Thymus (tissue), 11 donors: ENCODE results near the gene TOM1L1. TPM values are rescaled to one million over a fixed set of nuclear protein-coding genes. Genes with fewer than 3 reads are reported as not detected.
"Not testable (repeated sequence)": the region's sequence is repeated elsewhere in the genome, so short reads cannot be mapped to it uniquely, and the experiment has no call there.

ENCODE experiments used
- DNase-seq, 9 donors: peaks; one replicate each; pipeline ENCODE4 v3.0.0-alpha.2; 2013; ENCODE audit warnings: low spot score in 9 of 9, low read depth in 6 of 9, missing footprints in 1 of 9
- H3K27ac ChIP-seq, 2 donors: one replicate each; pipeline ENCODE4 v1.5.1; 2013; ENCODE audit warnings: control low read depth in 1 of 2, low read depth in 1 of 2, low read length in 1 of 2, mild to moderate bottlenecking in 1 of 2, moderate library complexity in 1 of 2
- H3K27me3 ChIP-seq, 2 donors: one replicate each; pipeline ENCODE4 v1.5.1; 2013; ENCODE audit warnings: low read length in 1 of 2; ENCODE audit not compliant: control insufficient read depth in 2 of 2, insufficient read depth in 1 of 2
- H3K36me3 ChIP-seq, 2 donors: one replicate each; pipeline ENCODE4 v1.5.1; 2013; ENCODE audit warnings: low read length in 1 of 2, mild to moderate bottlenecking in 1 of 2, moderate library complexity in 1 of 2; ENCODE audit not compliant: control insufficient read depth in 2 of 2, insufficient read depth in 2 of 2
- H3K4me1 ChIP-seq, 2 donors: one replicate each; pipeline ENCODE4 v1.5.1; 2013; ENCODE audit warnings: low read length in 2 of 2; ENCODE audit not compliant: control insufficient read depth in 2 of 2, insufficient read depth in 2 of 2
- H3K4me3 ChIP-seq, 2 donors: one replicate each; pipeline ENCODE4 v1.5.1; 2013; ENCODE audit warnings: low read length in 2 of 2, control low read depth in 1 of 2, mild to moderate bottlenecking in 1 of 2
- H3K9me3 ChIP-seq, 2 donors: one replicate each; pipeline ENCODE4 v1.5.1; 2013; ENCODE audit warnings: low read length in 1 of 2, mild to moderate bottlenecking in 1 of 2; ENCODE audit not compliant: control insufficient read depth in 2 of 2, insufficient read depth in 1 of 2
- WGBS: extraction: QIAGEN DNeasy Blood & Tissue Kit; methylation state at CpG from one replicate; pipeline ENCODE4 v1.1.7; 2013; 5-methylcytosine and 5-hydroxymethylcytosine counted together
- polyA plus RNA-seq: library from polyadenylated mRNA; stranded (reverse); fragments of 200-250 nt; gene quantifications from one replicate; pipeline ENCODE4 v1.2.3, GENCODE V29; 2013
- total RNA-seq: library from RNA; stranded (reverse); fragments of 120-200 nt; gene quantifications from one replicate; pipeline ENCODE4 v1.2.4, GENCODE V29; 2013
- donor health status: healthy.

The TOM1L1 gene
- total and polyA plus RNA-seq, 2 donors: 15.0 to 15.9 TPM

DNA sequence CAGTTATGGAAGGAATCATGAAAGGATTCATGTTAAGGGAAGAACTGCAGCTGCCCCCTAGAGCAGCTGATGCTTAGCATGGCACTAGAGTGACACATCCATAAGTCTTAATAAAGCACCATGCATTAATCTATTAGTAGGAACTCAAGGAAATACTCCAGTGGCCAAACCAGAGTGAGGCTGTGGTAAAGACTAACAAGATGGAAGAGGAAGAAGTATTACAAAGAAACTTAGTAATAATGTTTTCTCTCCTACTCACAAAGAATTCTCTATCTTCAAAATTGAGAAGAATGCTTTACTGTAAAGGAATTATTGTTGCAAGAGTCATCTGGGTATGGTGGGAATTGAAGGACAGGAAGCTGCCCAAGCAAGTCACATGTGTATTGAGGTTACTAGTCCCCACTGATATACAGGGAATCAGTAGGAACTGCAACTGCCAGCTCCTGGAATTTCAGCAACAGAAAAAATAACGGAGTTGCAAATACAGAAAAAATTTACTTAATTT lies 29.9 kb upstream of the TOM1L1 start:
- Histone ChIP-seq H3K36me3 (no peaks in the 10 kb centered on the region), H3K4me1 (no peaks in the 10 kb centered on the region), H3K4me3 (no peak overlapping the region), H3K9me3 (no peaks in the 10 kb centered on the region), H3K27me3 (no peaks in the 10 kb centered on the region), H3K27ac (no peak overlapping the region)
- DNase-seq: no peak
- 93% methylated on average over 1 of the region's 1 CpG for WGBS

DNA sequence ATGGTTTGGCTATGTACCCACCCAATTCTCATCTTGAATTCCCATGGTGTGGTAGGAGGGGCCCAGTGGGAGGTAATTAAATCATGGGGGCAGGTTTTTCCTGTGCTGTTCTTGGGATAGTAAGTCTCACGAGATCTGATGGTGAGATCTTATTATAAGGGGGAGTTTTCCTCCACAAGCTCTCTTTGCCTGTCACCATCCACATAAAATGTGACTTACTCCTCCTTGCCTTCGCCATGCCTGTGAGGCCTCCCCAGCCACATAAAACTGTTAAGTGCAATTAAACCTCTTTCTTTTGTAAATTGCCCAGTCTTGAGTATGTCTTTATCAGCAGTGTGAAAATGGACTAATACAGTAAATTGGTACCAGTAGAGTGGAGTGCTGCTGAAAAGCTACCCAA lies 24.7 kb upstream of the TOM1L1 start:
- H3K36me3 ChIP-seq, H3K27me3 ChIP-seq, H3K4me1 ChIP-seq, H3K9me3 ChIP-seq, DNase-seq, H3K4me3 ChIP-seq, H3K27ac ChIP-seq: not testable (repeated sequence)
- 87% methylated on average over 2 of the region's 2 CpGs for WGBS

DNA sequence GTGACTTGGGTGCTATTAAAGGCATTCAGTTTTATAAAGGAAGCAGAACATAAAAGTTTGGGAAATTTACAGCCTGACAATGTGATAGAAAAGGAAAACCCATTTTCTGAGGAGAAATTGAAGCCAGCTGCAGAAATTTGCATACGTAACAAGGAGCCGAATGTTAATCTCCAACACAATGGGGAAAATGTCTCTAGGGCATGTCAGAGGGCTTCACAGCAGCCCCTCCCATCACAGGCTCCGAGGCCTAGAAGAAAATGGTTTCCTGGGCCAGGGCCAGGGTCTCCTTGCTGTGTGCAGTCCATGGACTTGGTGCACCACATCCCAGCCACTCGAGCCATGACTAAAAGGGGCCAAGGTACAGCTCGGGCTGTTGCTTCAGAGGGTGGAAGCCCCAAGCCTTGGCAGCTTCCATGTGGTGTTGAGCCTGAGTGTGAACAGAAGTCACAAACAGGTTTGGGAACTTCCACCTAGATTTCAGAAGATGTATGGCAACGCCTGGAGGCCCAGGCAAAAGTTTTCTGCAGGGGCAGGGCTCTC lies 23.9 kb upstream of the TOM1L1 start:
- no peaks in the 10 kb centered on the region for H3K9me3 ChIP-seq
- no peaks in the 10 kb centered on the region for H3K4me1 ChIP-seq
- DNase-seq: no peak
- no peak overlapping the region for H3K4me3 ChIP-seq
- no peaks in the 10 kb centered on the region for H3K27me3 ChIP-seq
- H3K27ac ChIP-seq: no peak overlapping the region
- no peaks in the 10 kb centered on the region for H3K36me3 ChIP-seq
- WGBS: 88% methylated on average over 6 of the region's 6 CpGs

DNA sequence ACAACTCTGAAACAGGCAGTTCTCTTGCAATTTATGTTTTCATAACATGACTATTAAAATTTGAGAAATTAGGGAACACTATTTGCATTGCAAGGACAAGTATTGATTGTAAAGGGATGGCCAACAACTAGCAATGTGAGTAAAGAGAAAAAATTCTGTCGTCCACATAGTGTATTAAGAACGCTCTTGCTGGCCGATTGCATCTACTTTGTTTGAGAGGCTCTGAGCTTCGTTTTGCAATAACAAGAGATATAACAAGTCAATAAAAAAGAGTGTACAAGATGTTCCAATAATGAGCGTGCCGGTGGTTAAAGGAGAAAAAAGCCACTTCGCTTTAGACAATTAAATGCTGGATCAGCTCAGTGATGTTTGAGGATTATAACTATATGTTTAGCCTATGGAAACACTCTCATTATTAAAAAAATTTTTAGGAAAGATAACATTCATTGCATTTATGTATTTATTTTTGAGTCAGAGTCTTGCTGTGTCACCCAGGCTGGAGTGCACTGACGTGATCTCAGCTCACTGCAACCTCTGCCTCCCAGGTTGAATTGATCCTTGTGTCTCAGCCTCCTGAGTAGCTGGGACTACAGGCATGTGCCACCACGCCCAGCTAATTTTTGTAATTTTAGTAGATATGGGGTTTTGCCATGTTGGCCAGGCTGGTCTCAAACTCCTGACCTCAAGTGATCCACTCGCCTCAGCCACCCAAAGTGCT lies 19.2 kb upstream of the TOM1L1 start:
- 87% methylated on average over 10 of the region's 10 CpGs for WGBS
- H3K4me3 ChIP-seq: no peak overlapping the region

DNA sequence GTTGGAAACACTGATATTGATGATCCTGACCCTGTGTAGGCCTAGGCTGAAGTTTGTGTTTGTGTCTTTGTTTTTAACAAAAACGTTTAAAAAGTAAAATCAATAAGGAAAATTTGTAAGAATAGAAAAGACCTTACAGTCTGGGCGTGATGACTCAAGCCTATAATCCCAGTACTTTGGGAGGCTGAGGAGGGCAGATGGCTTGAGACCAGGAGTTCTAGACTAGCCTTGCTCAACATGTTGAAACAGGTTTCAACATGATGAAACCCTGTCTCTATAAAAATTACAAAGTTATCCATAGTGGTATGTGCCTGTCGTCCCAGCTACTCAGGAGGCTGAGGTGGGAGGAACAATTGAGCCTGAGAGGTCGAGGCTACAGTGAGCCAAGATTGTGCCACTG lies 18.3 kb upstream of the TOM1L1 start:
- 81% methylated on average over 4 of the region's 4 CpGs for WGBS
- Histone ChIP-seq H3K9me3 (no peaks in the 10 kb centered on the region), H3K4me1 (no peaks in the 10 kb centered on the region)

More for the DNA sequence above, 19.2 kb upstream of the TOM1L1 start:
- no peaks in the 10 kb centered on the region for H3K27me3 ChIP-seq
- no peaks in the 10 kb centered on the region for H3K4me1 ChIP-seq
- H3K36me3 ChIP-seq: no peaks in the 10 kb centered on the region
- no peak for DNase-seq
- no peaks in the 10 kb centered on the region for H3K9me3 ChIP-seq
- H3K27ac ChIP-seq: no peak overlapping the region

DNA sequence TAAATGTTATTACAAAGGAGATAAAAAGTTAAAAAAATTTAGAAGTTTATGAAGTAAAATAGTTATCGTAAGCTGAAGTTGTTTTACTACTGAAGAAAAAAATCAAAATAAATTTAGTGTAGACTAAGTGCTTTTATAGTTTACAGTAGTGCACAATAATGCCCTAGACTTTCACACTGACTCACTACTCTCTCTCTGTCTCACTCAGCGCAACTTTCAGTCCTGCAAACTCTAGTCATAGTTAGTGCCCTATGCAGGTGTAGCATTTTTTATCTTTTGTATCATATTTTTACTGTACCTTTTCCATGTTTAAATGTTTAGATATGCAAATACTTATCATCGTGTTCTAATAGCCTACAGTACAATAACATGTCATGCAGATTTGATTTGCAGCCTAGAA lies 17.7 kb upstream of the TOM1L1 start:
- Histone ChIP-seq H3K27me3 (no peaks in the 10 kb centered on the region), H3K4me1 (no peaks in the 10 kb centered on the region), H3K9me3 (no peaks in the 10 kb centered on the region), H3K27ac (no peak overlapping the region), H3K36me3 (no peaks in the 10 kb centered on the region), H3K4me3 (no peak overlapping the region)
- no peak for DNase-seq
- 95% methylated on average over 3 of the region's 3 CpGs for WGBS

More for the DNA sequence above, 18.3 kb upstream of the TOM1L1 start:
- no peak for DNase-seq
- Histone ChIP-seq H3K4me3 (no peak overlapping the region), H3K27me3 (no peaks in the 10 kb centered on the region), H3K36me3 (no peaks in the 10 kb centered on the region), H3K27ac (no peak overlapping the region)

DNA sequence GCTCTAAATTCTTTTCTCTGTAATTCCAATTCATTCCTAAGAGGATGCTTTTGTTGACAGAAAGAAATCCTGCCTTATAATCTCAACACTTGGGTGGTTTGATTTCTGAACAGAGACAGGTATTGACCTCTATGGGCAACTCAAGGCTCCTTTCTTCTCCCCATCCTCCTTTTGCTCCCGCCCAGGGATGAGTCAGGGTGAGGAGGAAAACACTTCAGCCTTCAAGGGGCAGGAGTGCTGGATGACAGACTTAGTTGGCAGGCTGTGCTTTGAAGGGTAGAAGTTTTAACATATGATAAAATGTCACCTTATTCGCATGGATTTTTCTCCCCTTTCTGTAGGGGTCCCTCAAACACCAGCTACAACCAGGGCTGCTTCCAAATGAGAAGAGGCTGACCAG lies 16.7 kb upstream of the TOM1L1 start:
- H3K9me3 ChIP-seq: no peaks in the 10 kb centered on the region
- no peaks in the 10 kb centered on the region for H3K36me3 ChIP-seq
- H3K27ac ChIP-seq: no peak overlapping the region
- no peak for DNase-seq
- no peaks in the 10 kb centered on the region for H3K4me1 ChIP-seq
- H3K4me3 ChIP-seq: no peak overlapping the region
- WGBS: 92% methylated on average over 2 of the region's 2 CpGs
- no peaks in the 10 kb centered on the region for H3K27me3 ChIP-seq

DNA sequence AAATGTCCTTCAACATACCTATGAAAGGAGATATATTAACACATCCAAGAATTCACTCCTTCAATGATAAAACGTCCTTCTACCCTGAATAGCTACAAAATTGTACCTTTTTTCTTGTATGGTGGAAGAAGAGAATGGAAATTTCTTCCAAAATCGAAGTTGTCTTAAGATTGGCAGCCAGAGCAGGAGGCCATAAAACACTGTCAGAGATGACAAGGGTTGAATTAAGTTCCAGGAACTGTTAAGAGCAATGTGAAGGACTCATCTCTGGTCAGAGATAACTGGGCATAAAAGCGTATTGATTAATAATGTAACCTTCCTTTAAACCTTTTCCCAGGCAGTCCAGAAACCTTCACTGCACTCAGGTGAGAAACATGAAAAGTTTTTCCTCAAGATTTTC lies 12.9 kb upstream of the TOM1L1 start:
- Histone ChIP-seq H3K4me3 (no peak overlapping the region), H3K27ac (no peak overlapping the region), H3K27me3 (no peaks in the 10 kb centered on the region), H3K9me3 (no peaks in the 10 kb centered on the region), H3K4me1 (no peaks in the 10 kb centered on the region), H3K36me3 (no peaks in the 10 kb centered on the region)
- no peak for DNase-seq
- WGBS: 84% methylated on average over 3 of the region's 3 CpGs

DNA sequence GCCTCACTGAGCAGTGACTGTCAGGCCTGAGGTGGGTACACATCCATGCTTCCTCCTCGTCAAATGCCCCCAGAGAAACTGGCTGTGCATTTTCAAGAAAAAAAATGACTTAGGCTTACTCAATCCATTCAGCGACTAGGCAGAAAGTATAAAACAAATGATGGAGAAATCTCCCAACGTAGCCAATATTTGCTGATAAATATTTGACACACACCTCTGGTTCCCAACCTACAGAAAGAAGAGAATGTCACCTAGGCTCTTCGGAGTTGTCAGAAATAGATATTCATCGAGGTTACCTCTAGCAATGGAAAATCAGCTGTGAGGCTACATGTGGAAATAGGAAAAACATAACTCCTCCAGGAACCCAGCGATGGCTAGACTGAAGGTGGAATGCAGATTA lies 12.4 kb upstream of the TOM1L1 start:
- WGBS: 86% methylated on average over 6 of the region's 6 CpGs
- H3K9me3 ChIP-seq: no peaks in the 10 kb centered on the region
- no peaks in the 10 kb centered on the region for H3K36me3 ChIP-seq

More for the DNA sequence above, 12.4 kb upstream of the TOM1L1 start:
- Histone ChIP-seq H3K4me1 (no peaks in the 10 kb centered on the region), H3K4me3 (no peak overlapping the region), H3K27ac (no peak overlapping the region), H3K27me3 (no peaks in the 10 kb centered on the region)
- DNase-seq: no peak
